Activated naive CD8-positive, alpha-beta T cell treated with anti-CD3 and anti-CD28 coated beads, Interleukin-2, amount 10 ng/mL, durations not matched to agents 7 days and 5 days (primary cell): ENCODE results near the gene ASTL. TPM values are rescaled to one million over a fixed set of nuclear protein-coding genes. Genes with fewer than 3 reads are reported as not detected.
"Not testable (repeated sequence)": the region's sequence is repeated elsewhere in the genome, so short reads cannot be mapped to it uniquely, and the experiment has no call there.

Experiments
- ATAC-seq: fragments of 150-1000 bp; cut with Tn5 transposase; one replicate; pipeline ENCODE4 v1.10.0; 2021; ENCODE audit warnings: low read depth, moderate library complexity
- POLR2A ChIA-PET: fragments of 350-600 bp; sonication (Branson Sonifier 250); formaldehyde crosslinking; loops from one replicate; lab custom pipeline; 2021; ENCODE audit warnings: antibody characterized with exemption; lab: Charles Lee
- DNase-seq: peaks from one replicate; pipeline ENCODE4 v3.0.0; 2021
- H3K27ac Mint-ChIP-seq: one replicate; pipeline ENCODE4 v1.8.0; 2022; ENCODE audit warnings: mild to moderate bottlenecking, mixed read lengths
- H3K27me3 Mint-ChIP-seq: one replicate; pipeline ENCODE4 v1.8.0; 2022; ENCODE audit warnings: mild to moderate bottlenecking, moderate library complexity, mixed read lengths
- H3K36me3 Mint-ChIP-seq: one replicate; pipeline ENCODE4 v1.8.0; 2021; ENCODE audit warnings: mild to moderate bottlenecking, mixed read lengths
- H3K4me1 Mint-ChIP-seq: one replicate; pipeline ENCODE4 v1.8.0; 2021; ENCODE audit warnings: mixed read lengths
- H3K4me3 Mint-ChIP-seq: one replicate; pipeline ENCODE4 v1.8.0; 2022; ENCODE audit warnings: mild to moderate bottlenecking, moderate library complexity, mixed read lengths
- H3K9me3 Mint-ChIP-seq: one replicate; pipeline ENCODE4 v1.8.0; 2021; ENCODE audit warnings: mixed read lengths
- total RNA-seq, 2 experiments: library from RNA; stranded (reverse); gene quantifications; one replicate each; pipeline ENCODE4 v1.2.3, GENCODE V29; 2021

Gene ASTL
- total RNA-seq, 2 experiments from 2014 or later: 12.2 to 14.7 TPM

- DNase-seq (no peak), ATAC-seq (no peak)
- Mint-ChIP-seq H3K4me3 (peak overlapping the region; percentile 79), H3K9me3 (no peaks in the 10 kb centered on the region), H3K27ac (peak overlapping the region; percentile 96), H3K4me1 (peaks cover 59% of the 10 kb centered on the region), H3K36me3 (no peaks in the 10 kb centered on the region), H3K27me3 (no peaks in the 10 kb centered on the region)
- POLR2A ChIA-PET: interaction anchor here (1.2 to 7.6 kb wide), 6 partner anchors 9 to 62 kb away, joined by 5 to 89 read pairs (median 24); partner anchors contain the start of genes ASTL and STARD7
Observed at GRCh38 chr2:96146881-96147592, 8.7 kb upstream of the ASTL start.

- peak; percentile 27 for ATAC-seq
- Mint-ChIP-seq H3K9me3 (no peaks in the 10 kb centered on the region), H3K4me1 (peaks cover 52% of the 10 kb centered on the region), H3K27ac (peak overlapping the region; percentile 96), H3K4me3 (peak overlapping the region; percentile 79), H3K27me3 (no peaks in the 10 kb centered on the region), H3K36me3 (no peaks in the 10 kb centered on the region)
- POLR2A ChIA-PET: interaction anchor here (0.6 to 7.6 kb wide), 7 partner anchors 8 to 184 kb away, joined by 3 to 89 read pairs (median 16); partner anchors contain the start of genes ASTL and STARD7
- peak; percentile 89 for DNase-seq
Observed at GRCh38 chr2:96146153-96146880, 8.0 kb upstream of the ASTL start.

GRCh38 chr2:96145848-96146152 lies 7.5 kb upstream of the ASTL start:
- POLR2A ChIA-PET: interaction anchor here (0.6 to 7.6 kb wide), 6 partner anchors 8 to 184 kb away, joined by 3 to 89 read pairs (median 24); partner anchors contain the start of genes ASTL and STARD7
- Mint-ChIP-seq H3K36me3 (no peaks in the 10 kb centered on the region), H3K4me1 (peaks cover 48% of the 10 kb centered on the region), H3K9me3 (no peaks in the 10 kb centered on the region), H3K27ac (peak overlapping the region; percentile 96), H3K27me3 (no peaks in the 10 kb centered on the region), H3K4me3 (peak overlapping the region; percentile 79)
- ATAC-seq (no peak), DNase-seq (no peak)

GRCh38 chr2:96145036-96145847 lies 6.9 kb upstream of the ASTL start, which contains the start of gene DUSP2:
Gene DUSP2, minus strand, starts transcription at chr2:96145440. Its CDS starts 86 bp downstream, at chr2:96145354.
- ATAC-seq (peak; percentile 68), DNase-seq (peak; percentile 89)
- Mint-ChIP-seq H3K9me3 (no peaks in the 10 kb centered on the region), H3K27ac (peak within 1 kb of the TSS; percentile 96), H3K4me3 (peak within 1 kb of the TSS; percentile 93), H3K4me1 (peaks cover 46% of the 10 kb centered on the region), H3K27me3 (no peaks in the 10 kb centered on the region), H3K36me3 (no peaks in the 10 kb centered on the region)
- POLR2A ChIA-PET: interaction anchor here (0.6 to 7.6 kb wide), 6 partner anchors 13 to 185 kb away, joined by 3 to 89 read pairs (median 22); partner anchors contain the start of gene STARD7

GRCh38 chr2:96144481-96145035 lies 6.3 kb upstream of the ASTL start:
- peak overlapping the region; percentile 86 for H3K27ac Mint-ChIP-seq
- no peaks in the 10 kb centered on the region for H3K9me3 Mint-ChIP-seq
- no peaks in the 10 kb centered on the region for H3K36me3 Mint-ChIP-seq
- peak; percentile 71 for DNase-seq
- H3K4me1 Mint-ChIP-seq: peaks cover 46% of the 10 kb centered on the region
- H3K4me3 Mint-ChIP-seq: peak overlapping the region; percentile 93
- no peaks in the 10 kb centered on the region for H3K27me3 Mint-ChIP-seq
- POLR2A ChIA-PET: interaction anchor here (0.6 to 7.6 kb wide), 6 partner anchors 14 to 123 kb away, joined by 3 to 89 read pairs (median 22); partner anchors contain the start of gene STARD7
- ATAC-seq: no peak

GRCh38 chr2:96143848-96144480 lies 5.7 kb upstream of the ASTL start:
- ATAC-seq (no peak), DNase-seq (peak; percentile 56)
- Mint-ChIP-seq H3K27ac (peak overlapping the region; percentile 86), H3K9me3 (no peaks in the 10 kb centered on the region), H3K4me1 (peaks cover 43% of the 10 kb centered on the region), H3K27me3 (no peaks in the 10 kb centered on the region), H3K4me3 (peak overlapping the region; percentile 93), H3K36me3 (no peaks in the 10 kb centered on the region)
- POLR2A ChIA-PET: interaction anchor here (1.0 to 7.6 kb wide), 5 partner anchors 14 to 123 kb away, joined by 3 to 89 read pairs (median 33); no protein-coding TSS in a partner anchor

- Mint-ChIP-seq H3K4me3 (peak overlapping the region; percentile 93), H3K27me3 (no peaks in the 10 kb centered on the region), H3K36me3 (no peaks in the 10 kb centered on the region), H3K27ac (peak overlapping the region; percentile 10), H3K9me3 (no peaks in the 10 kb centered on the region), H3K4me1 (peaks cover 38% of the 10 kb centered on the region)
- POLR2A ChIA-PET: interaction anchor here (1.0 to 7.6 kb wide), 5 partner anchors 13 to 124 kb away, joined by 3 to 89 read pairs (median 33); no protein-coding TSS in a partner anchor
- peak; percentile 36 for DNase-seq
- no peak for ATAC-seq
Observed at GRCh38 chr2:96143231-96143847, 5.0 kb upstream of the ASTL start.

- POLR2A ChIA-PET: interaction anchor here (0.6 to 7.6 kb wide), 5 partner anchors 16 to 32 kb away, joined by 3 to 89 read pairs (median 51); no protein-coding TSS in a partner anchor
- H3K4me1 Mint-ChIP-seq: peaks cover 31% of the 10 kb centered on the region
- H3K9me3 Mint-ChIP-seq: no peaks in the 10 kb centered on the region
- H3K27me3 Mint-ChIP-seq: no peaks in the 10 kb centered on the region
- no peak overlapping the region for H3K27ac Mint-ChIP-seq
- H3K36me3 Mint-ChIP-seq: no peaks in the 10 kb centered on the region
- H3K4me3 Mint-ChIP-seq: peak overlapping the region; percentile 22
- peak; percentile 66 for DNase-seq
- no peak for ATAC-seq
Observed at GRCh38 chr2:96142217-96143113, 4.2 kb upstream of the ASTL start.

- not testable (repeated sequence) for H3K4me3 Mint-ChIP-seq, H3K36me3 Mint-ChIP-seq, H3K27me3 Mint-ChIP-seq, H3K9me3 Mint-ChIP-seq, H3K27ac Mint-ChIP-seq, ATAC-seq, DNase-seq
- peaks cover 23% of the 10 kb centered on the region for H3K4me1 Mint-ChIP-seq
- POLR2A ChIA-PET: interaction anchor here (5.5 kb wide), 1 partner anchor 33 kb away, joined by 63 read pairs; no protein-coding TSS in a partner anchor
Observed at GRCh38 chr2:96141624-96141967, 3.3 kb upstream of the ASTL start.

GRCh38 chr2:96140941-96141623 lies 2.8 kb upstream of the ASTL start:
- no peak overlapping the region for H3K4me3 Mint-ChIP-seq
- H3K27me3 Mint-ChIP-seq: no peaks in the 10 kb centered on the region
- DNase-seq: no peak
- H3K4me1 Mint-ChIP-seq: peaks cover 19% of the 10 kb centered on the region
- no peaks in the 10 kb centered on the region for H3K9me3 Mint-ChIP-seq
- POLR2A ChIA-PET: interaction anchor here (5.5 kb wide), 1 partner anchor 33 kb away, joined by 63 read pairs; no protein-coding TSS in a partner anchor
- H3K36me3 Mint-ChIP-seq: no peaks in the 10 kb centered on the region
- no peak for ATAC-seq
- H3K27ac Mint-ChIP-seq: no peak overlapping the region
